GM19395 (cell line): ENCODE results near the gene KMO.

Source experiments
- ATAC-seq: cut with Tn5 transposase; IDR thresholded peaks from one replicate; pipeline ENCODE4 v1.9.1; 2021; ENCODE audit warnings: mild to moderate bottlenecking, moderate library complexity; ENCODE audit not compliant: unreplicated experiment

The KMO gene

GRCh38 chr1:241644259-241644658 lies 112.1 kb downstream of the KMO start:
- ATAC-seq = no peak

GRCh38 chr1:241645199-241645598 lies 113.0 kb downstream of the KMO start:
- ATAC-seq = no peak
